ENCODE measurements around the gene DNAJC3. TPM values are rescaled to one million over a fixed set of nuclear protein-coding genes. Genes with fewer than 3 reads are reported as not detected.

Gene DNAJC3
- total and polyA plus RNA-seq, 9 of the 15 experiments (the other 6 are each of a cell fraction or from before 2014, with no cell fraction given): 7.8 to 21.8 (median 10.4) TPM

DNA sequence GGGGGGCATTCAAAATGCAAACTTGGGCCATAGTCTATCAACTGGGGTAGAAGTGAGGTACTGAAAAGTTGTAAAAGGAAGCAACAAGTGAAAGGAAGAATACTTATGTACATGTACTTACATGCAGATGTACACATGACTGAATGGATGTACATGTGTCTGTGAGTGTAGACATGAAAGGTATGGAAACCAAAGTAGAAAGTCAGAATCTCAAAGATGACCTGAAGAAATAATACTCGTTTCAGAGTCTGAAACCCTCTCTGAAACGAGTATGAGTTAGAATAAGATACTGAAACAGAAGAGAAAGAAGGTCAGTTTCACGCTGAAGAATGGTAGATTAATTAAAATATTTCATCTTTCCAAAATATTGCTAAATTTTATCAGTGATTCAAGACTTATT is 46.3 kb upstream of the DNAJC3 start (continued):
- TF ChIP-seq, protein P1, sequence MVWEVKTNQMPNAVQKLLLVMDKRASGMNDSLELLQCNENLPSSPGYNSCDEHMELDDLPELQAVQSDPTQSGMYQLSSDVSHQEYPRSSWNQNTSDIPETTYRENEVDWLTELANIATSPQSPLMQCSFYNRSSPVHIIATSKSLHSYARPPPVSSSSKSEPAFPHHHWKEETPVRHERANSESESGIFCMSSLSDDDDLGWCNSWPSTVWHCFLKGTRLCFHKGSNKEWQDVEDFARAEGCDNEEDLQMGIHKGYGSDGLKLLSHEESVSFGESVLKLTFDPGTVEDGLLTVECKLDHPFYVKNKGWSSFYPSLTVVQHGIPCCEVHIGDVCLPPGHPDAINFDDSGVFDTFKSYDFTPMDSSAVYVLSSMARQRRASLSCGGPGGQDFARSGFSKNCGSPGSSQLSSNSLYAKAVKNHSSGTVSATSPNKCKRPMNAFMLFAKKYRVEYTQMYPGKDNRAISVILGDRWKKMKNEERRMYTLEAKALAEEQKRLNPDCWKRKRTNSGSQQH (CRISPR knock-in tag; IDR thresholded peaks at IDR 0.05): no peak
- no peak for TF ChIP-seq CCAR2 (IDR thresholded peaks at IDR 0.05; ENCODE audit: low read depth, low read length)
- TF ChIP-seq POLR3A (IDR thresholded peaks at IDR 0.05; ENCODE audit: borderline replicate concordance, extremely low read depth, insufficient read depth, insufficient read length): no peak
- TF ChIP-seq, protein P2, sequence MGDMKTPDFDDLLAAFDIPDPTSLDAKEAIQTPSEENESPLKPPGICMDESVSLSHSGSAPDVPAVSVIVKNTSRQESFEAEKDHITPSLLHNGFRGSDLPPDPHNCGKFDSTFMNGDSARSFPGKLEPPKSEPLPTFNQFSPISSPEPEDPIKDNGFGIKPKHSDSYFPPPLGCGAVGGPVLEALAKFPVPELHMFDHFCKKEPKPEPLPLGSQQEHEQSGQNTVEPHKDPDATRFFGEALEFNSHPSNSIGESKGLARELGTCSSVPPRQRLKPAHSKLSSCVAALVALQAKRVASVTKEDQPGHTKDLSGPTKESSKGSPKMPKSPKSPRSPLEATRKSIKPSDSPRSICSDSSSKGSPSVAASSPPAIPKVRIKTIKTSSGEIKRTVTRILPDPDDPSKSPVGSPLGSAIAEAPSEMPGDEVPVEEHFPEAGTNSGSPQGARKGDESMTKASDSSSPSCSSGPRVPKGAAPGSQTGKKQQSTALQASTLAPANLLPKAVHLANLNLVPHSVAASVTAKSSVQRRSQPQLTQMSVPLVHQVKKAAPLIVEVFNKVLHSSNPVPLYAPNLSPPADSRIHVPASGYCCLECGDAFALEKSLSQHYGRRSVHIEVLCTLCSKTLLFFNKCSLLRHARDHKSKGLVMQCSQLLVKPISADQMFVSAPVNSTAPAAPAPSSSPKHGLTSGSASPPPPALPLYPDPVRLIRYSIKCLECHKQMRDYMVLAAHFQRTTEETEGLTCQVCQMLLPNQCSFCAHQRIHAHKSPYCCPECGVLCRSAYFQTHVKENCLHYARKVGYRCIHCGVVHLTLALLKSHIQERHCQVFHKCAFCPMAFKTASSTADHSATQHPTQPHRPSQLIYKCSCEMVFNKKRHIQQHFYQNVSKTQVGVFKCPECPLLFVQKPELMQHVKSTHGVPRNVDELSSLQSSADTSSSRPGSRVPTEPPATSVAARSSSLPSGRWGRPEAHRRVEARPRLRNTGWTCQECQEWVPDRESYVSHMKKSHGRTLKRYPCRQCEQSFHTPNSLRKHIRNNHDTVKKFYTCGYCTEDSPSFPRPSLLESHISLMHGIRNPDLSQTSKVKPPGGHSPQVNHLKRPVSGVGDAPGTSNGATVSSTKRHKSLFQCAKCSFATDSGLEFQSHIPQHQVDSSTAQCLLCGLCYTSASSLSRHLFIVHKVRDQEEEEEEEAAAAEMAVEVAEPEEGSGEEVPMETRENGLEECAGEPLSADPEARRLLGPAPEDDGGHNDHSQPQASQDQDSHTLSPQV (IDR thresholded peaks at IDR 0.05): no peak

DNA sequence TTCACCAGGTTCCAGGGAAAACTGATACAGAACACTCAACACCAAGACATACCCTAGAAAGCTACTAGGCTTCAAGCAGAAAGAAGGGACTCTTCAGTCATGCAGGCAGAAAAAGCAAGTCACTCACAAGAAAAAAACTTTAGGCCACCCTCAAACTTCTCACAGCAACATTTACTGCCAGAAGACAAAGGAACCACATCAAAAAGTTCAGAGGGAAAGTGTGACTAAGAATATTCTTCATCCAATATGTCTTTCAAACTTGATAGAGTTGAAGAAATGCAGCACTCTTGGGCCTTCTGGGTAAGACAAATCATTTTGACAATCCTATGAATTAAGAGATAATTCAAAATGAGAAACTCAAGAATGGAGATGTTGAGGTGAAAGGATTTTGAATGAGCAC is 40.1 kb upstream of the DNAJC3 start:
- Histone ChIP-seq H4K20me1 (replicated peaks; ENCODE audit: control insufficient read depth, insufficient read depth, low read length) (no peaks in the 10 kb centered on the region), H3K4me1 (replicated peaks in 1 of 2; ENCODE audit: control insufficient read depth in 2 of 2, insufficient read depth in 2 of 2, low read length in 2 of 2) (peaks cover 0 to 5% of the 10 kb centered on the region in 2 experiments; a peak in 1 of 5 replicates), H3K9ac (ENCODE audit: insufficient read depth in 1 of 2, low read depth in 2 of 2, low read length in 2 of 2) (no peak overlapping the region), H3K9me3 (replicated peaks; ENCODE audit: control insufficient read depth, insufficient read depth, low read depth, low read length) (no peaks in the 10 kb centered on the region), H3K4me3 (no peak overlapping the region), H3K36me3 (ENCODE audit: control insufficient read depth, insufficient read depth, low read length) (no peaks in the 10 kb centered on the region), H3K9me1 (ENCODE audit: control insufficient read depth, insufficient read depth, low read length) (no peaks in the 10 kb centered on the region), H3K4me2 (ENCODE audit: insufficient read depth, low read length) (no peak overlapping the region), H2AFZ (ENCODE audit: low read depth, low read length) (no peak overlapping the region), H3K27ac (ENCODE audit: extremely low read depth, low read depth, low read length) (no peak overlapping the region), H3K79me2 (ENCODE audit: control insufficient read depth, insufficient read depth, low read length) (no peaks in the 10 kb centered on the region), H3K27me3 (ENCODE audit: control insufficient read depth in 2 of 2, insufficient read depth in 2 of 2, low read length in 2 of 2) (peaks cover 7 to 22% of the 10 kb centered on the region in 2 experiments)
- no TSS peak for BruUV-seq (replicated peaks)
- intact Hi-C loops (cut with micrococcal nuclease): no loop called here
- TF ChIP-seq CTBP1 (IDR thresholded peaks at IDR 0.05; ENCODE audit: borderline replicate concordance): no peak
- ATAC-seq (no peak), FAIRE-seq (no peak), DNase-seq (ENCODE audit: extremely low read depth in 1 of 4, low spot score in 3 of 4) (no peak)
- ChIA-PET POLR2A (no interaction called here), CTCF (ENCODE audit: low intra/inter-chr PET ratio) (no interaction called here)
- in situ Hi-C loops (cut with MboI): no loop called here

Data from K562 (cell line).